Activated naive CD4-positive, alpha-beta T cell treated with anti-CD3 and anti-CD28 coated beads, Interleukin-2, amount 50 U/mL, for 24 hours (primary cell): ENCODE measurements around the gene CDC20B.
"Not testable (repeated sequence)": the region's sequence is repeated elsewhere in the genome, so short reads cannot be mapped to it uniquely, and the experiment has no call there.

ENCODE experiments used
- H3K27ac Mint-ChIP-seq: one replicate; pipeline ENCODE4 v1.8.0; 2021; ENCODE audit warnings: mild to moderate bottlenecking, mixed read lengths
- H3K27me3 Mint-ChIP-seq: one replicate; pipeline ENCODE4 v1.8.0; 2021; ENCODE audit warnings: mixed read lengths
- H3K36me3 Mint-ChIP-seq: one replicate; pipeline ENCODE4 v1.8.0; 2021; ENCODE audit warnings: mixed read lengths
- H3K4me1 Mint-ChIP-seq: one replicate; pipeline ENCODE4 v1.8.0; 2021; ENCODE audit warnings: mixed read lengths
- H3K4me3 Mint-ChIP-seq: one replicate; pipeline ENCODE4 v1.8.0; 2021; ENCODE audit warnings: mild to moderate bottlenecking, mixed read lengths
- H3K9me3 Mint-ChIP-seq: one replicate; pipeline ENCODE4 v1.8.0; 2021; ENCODE audit warnings: mixed read lengths

CDC20B gene

GRCh38 chr5:55101148-55101547, 71.8 kb downstream of the CDC20B start:
- Mint-ChIP-seq H3K4me3 (peak overlapping the region; percentile 89), H3K9me3 (peaks cover 22% of the 10 kb centered on the region), H3K4me1 (peaks cover 94% of the 10 kb centered on the region), H3K36me3 (peaks cover 18% of the 10 kb centered on the region)
- not testable (repeated sequence) for H3K27me3 Mint-ChIP-seq, H3K27ac Mint-ChIP-seq

- Mint-ChIP-seq H3K36me3 (peaks cover 18% of the 10 kb centered on the region), H3K4me1 (peaks cover 94% of the 10 kb centered on the region), H3K4me3 (peak overlapping the region; percentile 60), H3K27me3 (no peaks in the 10 kb centered on the region), H3K27ac (peak overlapping the region; percentile 56), H3K9me3 (peaks cover 22% of the 10 kb centered on the region)
Measured at GRCh38 chr5:55096861-55097260, 76.1 kb downstream of the CDC20B start.

- H3K4me3 Mint-ChIP-seq = peak overlapping the region; percentile 60
Measured at GRCh38 chr5:55096182-55096581, 76.8 kb downstream of the CDC20B start.

GRCh38 chr5:55091011-55091410, 82.0 kb downstream of the CDC20B start:
- H3K27ac Mint-ChIP-seq = not testable (repeated sequence)

More at GRCh38 chr5:55096182-55096581, 76.8 kb downstream of the CDC20B start:
- Mint-ChIP-seq H3K4me1 (peaks cover 87% of the 10 kb centered on the region), H3K36me3 (peaks cover 18% of the 10 kb centered on the region), H3K27ac (peak overlapping the region; percentile 63), H3K27me3 (no peaks in the 10 kb centered on the region), H3K9me3 (peaks cover 22% of the 10 kb centered on the region)

GRCh38 chr5:55089301-55089700, 83.7 kb downstream of the CDC20B start:
- not testable (repeated sequence) for H3K27ac Mint-ChIP-seq, H3K9me3 Mint-ChIP-seq, H3K27me3 Mint-ChIP-seq, H3K36me3 Mint-ChIP-seq, H3K4me3 Mint-ChIP-seq
- H3K4me1 Mint-ChIP-seq = peaks cover 29% of the 10 kb centered on the region

More at GRCh38 chr5:55091011-55091410, 82.0 kb downstream of the CDC20B start:
- peaks cover 43% of the 10 kb centered on the region for H3K4me1 Mint-ChIP-seq
- H3K36me3 Mint-ChIP-seq, H3K9me3 Mint-ChIP-seq, H3K4me3 Mint-ChIP-seq, H3K27me3 Mint-ChIP-seq: not testable (repeated sequence)

- peaks cover 17% of the 10 kb centered on the region for H3K4me1 Mint-ChIP-seq
- no peaks in the 10 kb centered on the region for H3K27me3 Mint-ChIP-seq
- no peak overlapping the region for H3K27ac Mint-ChIP-seq
- no peak overlapping the region for H3K4me3 Mint-ChIP-seq
- peaks cover 12% of the 10 kb centered on the region for H3K9me3 Mint-ChIP-seq
- H3K36me3 Mint-ChIP-seq = peaks cover 5% of the 10 kb centered on the region
Measured at GRCh38 chr5:55081541-55081940, 91.4 kb downstream of the CDC20B start.

- no peaks in the 10 kb centered on the region for H3K9me3 Mint-ChIP-seq
- H3K4me3 Mint-ChIP-seq = peak overlapping the region; percentile 51
- H3K36me3 Mint-ChIP-seq = no peaks in the 10 kb centered on the region
- peaks cover 45% of the 10 kb centered on the region for H3K4me1 Mint-ChIP-seq
- H3K27me3 Mint-ChIP-seq = no peaks in the 10 kb centered on the region
- H3K27ac Mint-ChIP-seq = peak overlapping the region; percentile 73
Measured at GRCh38 chr5:55073211-55073610, 99.8 kb downstream of the CDC20B start.

- Mint-ChIP-seq H3K9me3 (no peaks in the 10 kb centered on the region), H3K4me1 (peaks cover 45% of the 10 kb centered on the region), H3K27me3 (no peaks in the 10 kb centered on the region), H3K36me3 (no peaks in the 10 kb centered on the region), H3K4me3 (peak overlapping the region; percentile 51), H3K27ac (peak overlapping the region; percentile 73)
Measured at GRCh38 chr5:55072666-55073065, 100.3 kb downstream of the CDC20B start.

GRCh38 chr5:55071413-55071812, 101.6 kb downstream of the CDC20B start:
- Mint-ChIP-seq H3K4me1 (peaks cover 56% of the 10 kb centered on the region), H3K27ac (no peak overlapping the region), H3K4me3 (no peak overlapping the region), H3K9me3 (no peaks in the 10 kb centered on the region), H3K36me3 (no peaks in the 10 kb centered on the region), H3K27me3 (no peaks in the 10 kb centered on the region)

- Mint-ChIP-seq H3K27me3 (no peaks in the 10 kb centered on the region), H3K4me3 (no peak overlapping the region), H3K36me3 (no peaks in the 10 kb centered on the region), H3K27ac (peak overlapping the region; percentile 16), H3K4me1 (peaks cover 59% of the 10 kb centered on the region), H3K9me3 (no peaks in the 10 kb centered on the region)
Measured at GRCh38 chr5:55070968-55071367, 102.0 kb downstream of the CDC20B start.

GRCh38 chr5:55066277-55066676, 106.7 kb downstream of the CDC20B start:
- Mint-ChIP-seq H3K27me3 (no peaks in the 10 kb centered on the region), H3K27ac (no peak overlapping the region), H3K36me3 (no peaks in the 10 kb centered on the region), H3K9me3 (no peaks in the 10 kb centered on the region), H3K4me3 (no peak overlapping the region), H3K4me1 (peaks cover 64% of the 10 kb centered on the region)

GRCh38 chr5:55064523-55064922, 108.5 kb downstream of the CDC20B start:
- no peaks in the 10 kb centered on the region for H3K36me3 Mint-ChIP-seq
- no peak overlapping the region for H3K27ac Mint-ChIP-seq
- no peaks in the 10 kb centered on the region for H3K27me3 Mint-ChIP-seq
- H3K9me3 Mint-ChIP-seq = peaks cover 9% of the 10 kb centered on the region
- peaks cover 64% of the 10 kb centered on the region for H3K4me1 Mint-ChIP-seq
- H3K4me3 Mint-ChIP-seq = no peak overlapping the region

- Mint-ChIP-seq H3K4me1 (peaks cover 60% of the 10 kb centered on the region), H3K27ac (no peak overlapping the region), H3K36me3 (no peaks in the 10 kb centered on the region), H3K4me3 (no peak overlapping the region), H3K27me3 (no peaks in the 10 kb centered on the region), H3K9me3 (peaks cover 9% of the 10 kb centered on the region)
Measured at GRCh38 chr5:55063899-55064298, 109.1 kb downstream of the CDC20B start.

GRCh38 chr5:55063220-55063863, 109.6 kb downstream of the CDC20B start:
- Mint-ChIP-seq H3K4me1 (peaks cover 60% of the 10 kb centered on the region), H3K36me3 (no peaks in the 10 kb centered on the region), H3K27ac (no peak overlapping the region), H3K9me3 (peaks cover 9% of the 10 kb centered on the region), H3K27me3 (no peaks in the 10 kb centered on the region), H3K4me3 (peak overlapping the region; percentile 51)
